SK-N-SH (cell line): Measurements from ENCODE around the gene SHISAL1. TPM values are rescaled to one million over a fixed set of nuclear protein-coding genes. Genes with fewer than 3 reads are reported as not detected.

ENCODE experiments used
- CTCF ChIA-PET: fragments of 300-600, 350-600 bp; formaldehyde crosslinking; extraction: SDS; loops from one replicate; lab custom pipeline; 2021; lab: Yijun Ruan, JAX
- POLR2A ChIA-PET: fragments of 350-600 bp; sonication (Branson Sonifier 250); formaldehyde crosslinking; extraction: SDS; loops from one replicate; lab custom pipeline; 2020; ENCODE audit warnings: antibody characterized with exemption, inconsistent platforms; lab: Yijun Ruan, JAX
- DNase-seq: peaks from one replicate; pipeline ENCODE4 v3.0.0; 2012
- H2AFZ ChIP-seq: fragments of 200-600 bp; sonication (generic); 2 replicates; pipeline ENCODE4 v1.8.1; 2016; ENCODE audit warnings: antibody characterized with exemption, mild to moderate bottlenecking, low read depth
- H3F3A ChIP-seq: fragments of 200-600 bp; sonication (generic); replicated peaks from 2 replicates; pipeline ENCODE3; 2016; ENCODE audit warnings: antibody characterized with exemption, mild to moderate bottlenecking; ENCODE audit not compliant: insufficient read depth
- H3K27ac ChIP-seq, 2 experiments: fragments of 200-500 bp in 1 of 2; fragments of 200-600 bp in 1 of 2; sonication (Bioruptor generic) in 1 of 2; sonication (generic), shearing (Covaris generic) in 1 of 2; 2 replicates each; pipeline versions ENCODE4 v1.5.1 to v1.6.1; 2014 to 2016; ENCODE audit warnings: low read depth in 2 of 2, inconsistent platforms in 1 of 2, low read length in 1 of 2, mild to moderate bottlenecking in 1 of 2, mixed read lengths in 1 of 2
- H3K27me3 ChIP-seq: fragments of 200-600 bp; sonication (generic), shearing (Covaris generic); 2 replicates; pipeline ENCODE4 v1.6.1; 2016; ENCODE audit warnings: mixed run types; ENCODE audit not compliant: insufficient read depth
- H3K36me3 ChIP-seq, 2 experiments: fragments of 200-500 bp in 1 of 2; fragments of 200-600 bp in 1 of 2; sonication (Bioruptor generic) in 1 of 2; sonication (generic) in 1 of 2; replicated peaks in 1 of 2; 2 replicates each; pipeline versions ENCODE3 to v1.5.1; 2014 to 2016; ENCODE audit warnings: low read length in 1 of 2, mild to moderate bottlenecking in 1 of 2; ENCODE audit not compliant: insufficient read depth in 2 of 2, control insufficient read depth in 1 of 2
- H3K4me1 ChIP-seq, 2 experiments: fragments of 200-500 bp in 1 of 2; fragments of 200-600 bp in 1 of 2; sonication (Bioruptor generic) in 1 of 2; sonication (generic), shearing (Covaris generic) in 1 of 2; 2 replicates each; pipeline versions ENCODE4 v1.5.1 to v1.6.1; 2014 to 2016; ENCODE audit warnings: low read depth in 1 of 2, low read length in 1 of 2, mixed run types in 1 of 2; ENCODE audit not compliant: insufficient read depth in 2 of 2, control insufficient read depth in 1 of 2
- H3K4me2 ChIP-seq: fragments of 200-600 bp; sonication (generic), shearing (Covaris generic); 2 replicates; pipeline ENCODE4 v1.6.1; 2017; ENCODE audit warnings: mixed run types
- H3K4me3 ChIP-seq, 2 experiments: fragments of 200-500 bp in 1 of 2; fragments of 200-600 bp in 1 of 2; sonication (Bioruptor generic) in 1 of 2; sonication (generic), shearing (Covaris generic) in 1 of 2; 2 replicates each; pipeline versions ENCODE4 v1.5.1 to v1.8.1; 2014 to 2016; ENCODE audit warnings: low read depth in 2 of 2, inconsistent platforms in 1 of 2, low read length in 1 of 2, mild to moderate bottlenecking in 1 of 2, mixed read lengths in 1 of 2, moderate library complexity in 1 of 2
- H3K79me2 ChIP-seq: fragments of 200-600 bp; sonication (generic); 2 replicates; pipeline ENCODE4 v1.8.1; 2017; ENCODE audit warnings: mild to moderate bottlenecking; ENCODE audit not compliant: insufficient read depth
- H3K9ac ChIP-seq: fragments of 200-600 bp; sonication (generic); 2 replicates; pipeline ENCODE4 v1.6.1; 2017; ENCODE audit warnings: mixed run types
- H3K9me2 ChIP-seq: fragments of 200-600 bp; sonication (generic); 2 replicates; pipeline ENCODE4 v1.6.1; 2017; ENCODE audit warnings: mixed run types
- H3K9me3 ChIP-seq: fragments of 200-600 bp; sonication (generic); 2 replicates; pipeline ENCODE4 v1.6.1; 2017; ENCODE audit warnings: mixed run types, mild to moderate bottlenecking, moderate library complexity
- H4K20me1 ChIP-seq: fragments of 200-600 bp; sonication (generic); 2 replicates; pipeline ENCODE4 v1.6.1; 2017; ENCODE audit warnings: mild to moderate bottlenecking, mixed run types; ENCODE audit not compliant: insufficient read depth
- ELF1 ChIP-seq: IDR thresholded peaks from 2 replicates; pipeline ENCODE4 v1.4.0; 2012
- FOSL2 ChIP-seq: IDR thresholded peaks from 2 replicates; pipeline ENCODE4 v1.4.0; 2012; ENCODE audit warnings: low read depth, mild to moderate bottlenecking, moderate library complexity, borderline replicate concordance
- GABPA ChIP-seq: IDR thresholded peaks from 2 replicates; pipeline ENCODE4 v1.4.0; 2012; ENCODE audit warnings: low read depth, mild to moderate bottlenecking
- GATA2 ChIP-seq: sonication (generic); formaldehyde crosslinking; IDR thresholded peaks from 2 replicates; pipeline ENCODE4 v1.5.0; 2020; ENCODE audit warnings: mild to moderate bottlenecking, missing genetic modification reagents
- IRF3 ChIP-seq: fragments of 150-350 bp; IDR thresholded peaks from 2 replicates; pipeline ENCODE4 v1.6.1; 2016; ENCODE audit warnings: mild to moderate bottlenecking, low read depth, low read length
- PBX3 ChIP-seq: IDR thresholded peaks from 2 replicates; pipeline ENCODE4; 2012
- RAD21 ChIP-seq: IDR thresholded peaks from 2 replicates; pipeline ENCODE4 v1.6.1; 2012; ENCODE audit warnings: mild to moderate bottlenecking, low read length
- RCOR1 ChIP-seq: fragments of 150-350 bp; IDR thresholded peaks from 2 replicates; pipeline ENCODE4 v1.6.1; 2017; ENCODE audit warnings: antibody characterized with exemption, low read length
- RFX5 ChIP-seq: IDR thresholded peaks from 2 replicates; pipeline ENCODE4 v1.6.1; 2012; ENCODE audit warnings: mild to moderate bottlenecking, improper control_type of control experiment, low read length
- RXRA ChIP-seq: IDR thresholded peaks from 2 replicates; pipeline ENCODE4 v1.4.0; 2012; ENCODE audit warnings: low read depth, mild to moderate bottlenecking, borderline replicate concordance
- SIN3A ChIP-seq: IDR thresholded peaks from 2 replicates; pipeline ENCODE4 v1.6.1; 2012; ENCODE audit warnings: low read depth, mild to moderate bottlenecking, low read length, moderate library complexity, borderline replicate concordance
- SMC3 ChIP-seq: IDR thresholded peaks from 2 replicates; pipeline ENCODE4 v1.6.1; 2012; ENCODE audit warnings: low read depth, low read length, improper control_type of control experiment
- TAF1 ChIP-seq: IDR thresholded peaks from 2 replicates; pipeline ENCODE4 v1.6.1; 2012; ENCODE audit warnings: low read depth, mild to moderate bottlenecking, low read length, moderate library complexity, borderline replicate concordance
- TCF12 ChIP-seq: IDR thresholded peaks from 2 replicates; pipeline ENCODE4 v1.4.0; 2012
- WGBS: methylation state at CpG from one replicate; pipeline ENCODE4 v1.1.6; 2017; ENCODE audit warnings: low lambda C conversion rate; 5-methylcytosine and 5-hydroxymethylcytosine counted together
- polyA plus RNA-seq, 3 experiments: library from polyadenylated mRNA; depleted of rRNA; stranded (reverse); fragments of >200 nt; gene quantifications; 2 replicates each; pipeline ENCODE4 v1.2.3, GENCODE V29; 2012
- TF ChIP-seq, protein P1 (sequence below): IDR thresholded peaks from 2 replicates; pipeline ENCODE4 v1.4.0; 2012; ENCODE audit warnings: low read depth, borderline replicate concordance
- TF ChIP-seq, protein P2 (sequence below): IDR thresholded peaks from 2 replicates; pipeline ENCODE4 v1.4.0; 2012; ENCODE audit warnings: low read depth
- TF ChIP-seq, protein P3 (sequence below): fragments of 150-350 bp; IDR thresholded peaks from 2 replicates; pipeline ENCODE4 v1.6.1; 2017; ENCODE audit warnings: antibody characterized with exemption, low read length, low read depth, borderline replicate concordance

The SHISAL1 gene
- polyA plus RNA-seq, 1 of the 3 experiments (the other 2 are of a cell fraction): 0.10 TPM

DNA sequence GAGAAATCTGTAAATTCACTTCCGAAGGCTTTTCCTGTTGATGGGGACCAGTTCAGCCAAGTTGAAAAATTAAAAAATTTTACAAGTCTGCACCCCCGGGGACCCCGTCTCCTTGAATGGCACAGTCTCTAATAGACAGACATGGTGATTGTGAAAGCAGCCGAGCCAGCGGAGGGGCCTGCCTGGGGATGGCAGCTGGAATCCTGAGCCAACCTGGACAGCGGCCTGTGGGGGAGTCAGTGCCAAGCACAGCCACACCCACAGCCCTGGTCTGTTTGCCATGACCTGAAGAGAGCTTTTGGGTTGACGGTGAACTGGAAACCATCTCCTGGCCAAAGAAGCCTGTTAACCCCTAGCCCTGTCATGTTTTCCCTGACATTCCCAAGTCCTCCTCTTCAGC is 67.3 kb downstream of the SHISAL1 start (continued):
- TF ChIP-seq, protein P1, sequence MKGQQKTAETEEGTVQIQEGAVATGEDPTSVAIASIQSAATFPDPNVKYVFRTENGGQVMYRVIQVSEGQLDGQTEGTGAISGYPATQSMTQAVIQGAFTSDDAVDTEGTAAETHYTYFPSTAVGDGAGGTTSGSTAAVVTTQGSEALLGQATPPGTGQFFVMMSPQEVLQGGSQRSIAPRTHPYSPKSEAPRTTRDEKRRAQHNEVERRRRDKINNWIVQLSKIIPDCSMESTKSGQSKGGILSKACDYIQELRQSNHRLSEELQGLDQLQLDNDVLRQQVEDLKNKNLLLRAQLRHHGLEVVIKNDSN: no peak
- TF ChIP-seq TAF1 (no peak), FOSL2 (no peak), RCOR1 (no peak)
- TF ChIP-seq, protein P2, sequence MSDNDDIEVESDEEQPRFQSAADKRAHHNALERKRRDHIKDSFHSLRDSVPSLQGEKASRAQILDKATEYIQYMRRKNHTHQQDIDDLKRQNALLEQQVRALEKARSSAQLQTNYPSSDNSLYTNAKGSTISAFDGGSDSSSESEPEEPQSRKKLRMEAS: no peak

GRCh38 chr22:44244265-44244822 is 68.4 kb downstream of the SHISAL1 start:
- ChIA-PET CTCF (interaction anchor here (1.3 kb wide), 1 partner anchor 40 kb away, joined by 3 read pairs; no protein-coding TSS in a partner anchor), POLR2A (interaction anchor here (1.0 kb wide), 1 partner anchor 16 kb away, joined by 3 read pairs; no protein-coding TSS in a partner anchor)
- TF ChIP-seq RFX5: no peak
- TF ChIP-seq RXRA: no peak
- no peak for TF ChIP-seq GATA2
- TF ChIP-seq PBX3: no peak
- TF ChIP-seq, protein P3, sequence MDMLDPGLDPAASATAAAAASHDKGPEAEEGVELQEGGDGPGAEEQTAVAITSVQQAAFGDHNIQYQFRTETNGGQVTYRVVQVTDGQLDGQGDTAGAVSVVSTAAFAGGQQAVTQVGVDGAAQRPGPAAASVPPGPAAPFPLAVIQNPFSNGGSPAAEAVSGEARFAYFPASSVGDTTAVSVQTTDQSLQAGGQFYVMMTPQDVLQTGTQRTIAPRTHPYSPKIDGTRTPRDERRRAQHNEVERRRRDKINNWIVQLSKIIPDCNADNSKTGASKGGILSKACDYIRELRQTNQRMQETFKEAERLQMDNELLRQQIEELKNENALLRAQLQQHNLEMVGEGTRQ: no peak
- TF ChIP-seq SIN3A: no peak
- TF ChIP-seq GABPA: no peak
- no peak for TF ChIP-seq IRF3
- TF ChIP-seq RCOR1: no peak
- TF ChIP-seq RAD21: no peak
- TF ChIP-seq ELF1: no peak
- no peak for TF ChIP-seq SMC3
- TF ChIP-seq TCF12: no peak
- Histone ChIP-seq H3K4me2 (no peak overlapping the region), H3K36me3 (no peaks in the 10 kb centered on the region), H3K9me2 (no peaks in the 10 kb centered on the region), H3K9ac (no peak overlapping the region), H3K27me3 (no peaks in the 10 kb centered on the region; the same call in 1 of the 2 replicates), H3K9me3 (no peaks in the 10 kb centered on the region), H3F3A (no peaks in the 10 kb centered on the region), H3K27ac (no peak overlapping the region), H3K79me2 (no peaks in the 10 kb centered on the region), H3K4me1 (no peaks in the 10 kb centered on the region; a peak in 1 of 4 replicates), H2AFZ (no peak overlapping the region), H3K4me3 (no peak overlapping the region), H4K20me1 (no peaks in the 10 kb centered on the region)
- WGBS: 50% methylated on average over 8 of the region's 9 CpGs
- DNase-seq: no peak
